ENCODE data around the gene SLC6A11. TPM values are rescaled to one million over a fixed set of nuclear protein-coding genes. Genes with fewer than 3 reads are reported as not detected.

Gene SLC6A11
- total and polyA plus RNA-seq, 2 of the 13 experiments (the other 11 are each of a cell fraction or from before 2014, with no cell fraction given): 17.9 to 34.5 TPM

- TF ChIP-seq NFAT5 (CRISPR knock-in tag; IDR thresholded peaks at IDR 0.05): no peak
- no peak for TF ChIP-seq NR3C1 (CRISPR knock-in tag; IDR thresholded peaks at IDR 0.05)
- no peak for TF ChIP-seq YEATS2 (CRISPR knock-in tag; IDR thresholded peaks at IDR 0.05; ENCODE audit: borderline replicate concordance)
- no peak for TF ChIP-seq ZNF792 (CRISPR knock-in tag; IDR thresholded peaks at IDR 0.05)
- TF ChIP-seq ZNF546 (CRISPR knock-in tag; conservative IDR thresholded peaks at IDR 0.05): no peak
Observed at GRCh38 chr3:10933805-10934481, 117.9 kb downstream of the SLC6A11 start (continued).

GRCh38 chr3:10935028-10935427, 119.0 kb downstream of the SLC6A11 start:
- DNase-seq (ENCODE audit: low spot score) (no peak), FAIRE-seq (no peak), ATAC-seq (no peak)
- BruUV-seq (replicated peaks): no TSS peak
- intact Hi-C loops (cut with micrococcal nuclease; ENCODE audit: unreplicated experiment) (no loop called here), in situ Hi-C loops (cut with HindIII; ENCODE audit: extremely low pct_ligation_motif_present, low pct_unique_long_range_greater_than_20kb) (no loop called here)
- POLR2A ChIA-PET: no interaction called here
- no peaks in the 10 kb centered on the region for H3K4me1 ChIP-seq (ENCODE audit: insufficient read depth, low read length)
- no peak overlapping the region for H3K4me3 ChIP-seq (replicated peaks in 1 of 3; ENCODE audit: insufficient read depth in 1 of 3, low read depth in 2 of 3, low read length in 3 of 3)
- no peak overlapping the region for H3K9ac ChIP-seq (ENCODE audit: insufficient read depth, low read depth, low read length)
- CTCF ChIA-PET (ENCODE audit: low intra/inter-chr PET ratio, low total read pairs): no interaction called here
- TF ChIP-seq ZNF569 (CRISPR knock-in tag; IDR thresholded peaks at IDR 0.05; ENCODE audit: borderline replicate concordance): no peak
- TF ChIP-seq ZBTB33 (CRISPR knock-in tag; IDR thresholded peaks at IDR 0.05): peak; percentile 58; the same call in 1 of the 2 replicates
- no peak for TF ChIP-seq ZNF556 (CRISPR knock-in tag; IDR thresholded peaks at IDR 0.05; ENCODE audit: borderline replicate concordance)
- TF ChIP-seq PAXIP1 (CRISPR knock-in tag; conservative IDR thresholded peaks at IDR 0.05): no peak
- TF ChIP-seq ZFP37 (CRISPR knock-in tag; IDR thresholded peaks at IDR 0.05; ENCODE audit: borderline replicate concordance): no peak
- no peak for TF ChIP-seq STAG1 (CRISPR knock-in tag; IDR thresholded peaks at IDR 0.05)
- no peak overlapping the region for H2AFZ ChIP-seq (ENCODE audit: low read length)
- 88% methylated on average over 11 of the region's 12 CpGs for WGBS (ENCODE audit: low lambda C conversion rate)
- H3K27ac ChIP-seq (ENCODE audit: extremely low read length, insufficient read depth, low read length): no peak overlapping the region
- no peaks in the 10 kb centered on the region for H3K9me3 ChIP-seq (ENCODE audit: low read length)
- no peaks in the 10 kb centered on the region for H3K79me2 ChIP-seq (ENCODE audit: insufficient read depth, low read length)
- no peaks in the 10 kb centered on the region for H4K20me1 ChIP-seq (ENCODE audit: insufficient read depth, low read length)
- peaks cover 0 to 11% of the 10 kb centered on the region in 2 experiments; a peak in 2 of 5 replicates for H3K36me3 ChIP-seq (replicated peaks in 1 of 2; ENCODE audit: control insufficient read depth in 1 of 2, insufficient read depth in 2 of 2, low read length in 2 of 2)
- peaks cover 1 to 2% of the 10 kb centered on the region in 2 experiments; a peak in 1 of 5 replicates for H3K27me3 ChIP-seq (ENCODE audit: control insufficient read depth in 1 of 2, insufficient read depth in 2 of 2, low read length in 2 of 2)
- H3K4me2 ChIP-seq (ENCODE audit: low read depth, low read length): no peak overlapping the region

All from HepG2 (cell line).